ENCODE measurements around the gene ANXA11. TPM values are rescaled to one million over a fixed set of nuclear protein-coding genes. Genes with fewer than 3 reads are reported as not detected.

ANXA11 gene
- total RNA-seq, 2 experiments from 2014 or later, result 142 TPM

DNA sequence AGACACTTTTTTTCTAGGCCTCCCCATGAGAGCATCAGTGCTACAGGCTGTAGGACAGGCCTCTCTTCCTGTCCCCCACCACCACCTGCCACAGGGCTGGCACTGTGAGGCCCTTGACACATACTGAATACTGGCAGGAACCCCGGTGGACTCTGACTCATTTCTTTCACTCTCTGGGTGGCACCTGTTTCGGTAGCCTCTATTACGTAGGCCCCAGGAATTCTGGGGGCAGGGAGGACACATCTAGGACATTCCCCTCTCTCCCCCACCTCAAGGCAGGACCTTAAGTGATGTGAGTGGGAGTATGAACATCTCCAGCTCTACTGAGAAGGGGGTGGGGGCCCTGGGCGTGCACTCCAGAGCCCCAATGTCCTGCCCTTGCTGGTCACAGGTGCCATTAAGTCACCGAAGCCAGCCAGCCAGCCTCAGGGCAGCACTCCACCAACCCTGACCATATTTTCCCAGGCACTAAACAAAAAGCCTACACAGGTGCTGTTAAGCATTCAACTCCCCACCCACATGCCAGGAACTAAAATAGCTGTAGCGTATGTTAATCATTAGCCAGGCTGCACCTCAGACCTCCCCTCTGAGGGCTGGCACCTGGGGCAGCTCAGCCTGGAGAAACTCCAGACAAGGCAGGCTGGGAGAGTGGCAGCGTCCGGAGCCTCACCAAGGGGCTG, 8.9 kb downstream of the ANXA11 start:
- CTCF ChIA-PET, result interaction anchor here (1.0 to 3.1 kb wide), 4 partner anchors 9 to 52 kb away, joined by 3 to 8 read pairs (median 4); partner anchors contain the start of gene ANXA11
- peak; percentile 92 for DNase-seq
- H3K4me1 Mint-ChIP-seq (ENCODE audit: low read depth), result peaks cover 75% of the 10 kb centered on the region
- H3K4me3 Mint-ChIP-seq, result peak overlapping the region; percentile 20
- no peaks in the 10 kb centered on the region for H3K27me3 Mint-ChIP-seq (ENCODE audit: low read depth)
- intact Hi-C loops (cut with micrococcal nuclease), result loop anchor here (1.0 kb wide), 2 partner anchors 9 kb away; partner anchors contain the start of gene ANXA11
- peaks cover 6% of the 10 kb centered on the region for H3K9me3 Mint-ChIP-seq
- H3K27ac Mint-ChIP-seq, result peak overlapping the region; percentile 94
- peaks cover 29% of the 10 kb centered on the region for H3K36me3 Mint-ChIP-seq (ENCODE audit: low read depth)

DNA sequence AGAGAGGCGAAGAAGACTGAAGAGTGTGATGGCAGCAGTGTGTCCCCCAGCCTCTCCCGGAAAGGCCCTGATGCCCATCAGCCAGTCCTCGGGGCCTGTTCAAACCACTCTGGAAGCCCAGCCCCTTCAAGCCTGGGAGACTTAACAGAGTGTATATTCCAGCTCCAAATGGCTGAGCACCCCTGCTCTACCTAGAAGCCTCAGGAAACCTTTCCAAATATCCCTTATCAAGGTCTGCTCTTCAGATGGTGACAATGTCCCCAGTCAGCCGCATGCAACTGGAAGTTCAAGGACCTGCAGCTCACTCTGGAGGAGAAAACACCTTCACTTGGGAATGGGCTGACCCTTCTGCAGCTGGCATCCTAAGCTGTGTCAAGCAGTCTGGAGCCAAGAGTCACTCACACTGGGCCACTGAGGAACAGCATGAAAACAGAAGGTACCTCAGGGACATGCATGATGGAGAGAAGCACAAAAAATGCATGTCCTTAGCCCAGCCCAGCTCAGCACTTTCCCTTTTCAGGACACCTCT, 10.2 kb downstream of the ANXA11 start:
- intact Hi-C loops (cut with micrococcal nuclease), result no loop called here
- Mint-ChIP-seq H3K9me3 (peaks cover 6% of the 10 kb centered on the region), H3K27ac (peak overlapping the region; percentile 94), H3K27me3 (ENCODE audit: low read depth) (no peaks in the 10 kb centered on the region), H3K36me3 (ENCODE audit: low read depth) (peaks cover 24% of the 10 kb centered on the region), H3K4me3 (no peak overlapping the region), H3K4me1 (ENCODE audit: low read depth) (peaks cover 65% of the 10 kb centered on the region)
- CTCF ChIA-PET, result interaction anchor here (0.9 to 3.1 kb wide), 3 partner anchors 9 to 51 kb away, joined by 4 to 8 read pairs (median 5); no protein-coding TSS in a partner anchor
- DNase-seq, result no peak

DNA sequence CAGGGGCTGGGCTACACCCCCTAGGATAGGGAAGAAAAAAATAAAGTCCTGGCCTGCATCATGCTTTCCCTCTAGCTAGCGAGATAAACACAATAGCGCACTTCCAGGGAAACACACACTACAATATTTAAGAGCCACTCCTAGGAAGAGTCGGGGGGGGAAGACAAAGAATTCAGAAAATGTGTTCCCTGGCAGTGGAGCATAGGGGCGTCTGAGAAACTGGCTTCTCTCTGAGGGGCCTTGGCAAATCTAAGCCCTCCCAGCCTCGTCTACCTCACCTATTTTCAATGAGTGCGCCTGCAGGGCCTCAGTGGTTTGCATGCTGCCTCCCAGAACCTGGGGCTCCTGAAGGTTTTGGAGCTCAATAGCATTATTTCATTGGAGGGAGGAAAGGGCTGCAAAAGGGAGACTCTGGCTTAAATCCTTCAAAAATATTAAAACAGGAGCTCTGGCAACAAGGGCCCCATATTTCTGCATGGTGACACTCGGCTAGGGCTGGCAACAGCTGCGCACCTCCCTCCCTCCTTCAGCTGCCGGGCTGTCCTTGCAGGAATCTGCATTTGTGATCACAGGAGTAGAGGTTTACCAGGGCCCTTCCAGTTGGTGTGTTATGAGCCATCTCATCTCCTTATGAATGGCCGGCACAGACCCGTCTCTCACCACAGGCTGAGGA, 10.8 kb downstream of the ANXA11 start:
- H3K36me3 Mint-ChIP-seq (ENCODE audit: low read depth), result peaks cover 24% of the 10 kb centered on the region
- H3K9me3 Mint-ChIP-seq, result peaks cover 6% of the 10 kb centered on the region
- no peaks in the 10 kb centered on the region for H3K27me3 Mint-ChIP-seq (ENCODE audit: low read depth)
- peaks cover 67% of the 10 kb centered on the region for H3K4me1 Mint-ChIP-seq (ENCODE audit: low read depth)
- CTCF ChIA-PET, result interaction anchor here (0.9 to 3.1 kb wide), 4 partner anchors 9 to 50 kb away, joined by 4 to 8 read pairs (median 5); no protein-coding TSS in a partner anchor
- no peak overlapping the region for H3K4me3 Mint-ChIP-seq
- peak overlapping the region; percentile 69 for H3K27ac Mint-ChIP-seq
- intact Hi-C loops (cut with micrococcal nuclease), result no loop called here
- DNase-seq, result no peak

DNA sequence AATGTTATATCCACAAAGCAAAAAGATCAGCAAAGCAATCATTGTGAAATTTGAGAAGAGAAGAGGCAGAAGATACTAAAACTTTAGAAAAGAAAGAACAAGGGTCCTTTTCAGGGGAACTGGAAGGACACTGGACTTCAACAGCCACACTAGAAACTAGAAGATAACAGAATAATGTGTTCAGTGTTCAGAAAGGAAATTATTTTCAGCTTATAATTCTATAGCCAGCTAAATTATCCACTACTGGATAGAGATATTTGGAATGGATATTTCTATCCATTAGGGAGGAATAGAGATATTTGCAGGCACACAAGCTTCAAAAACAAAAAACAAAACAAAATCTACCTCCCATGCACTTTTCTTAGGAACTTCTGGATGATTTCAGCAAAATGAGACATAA, 12.8 kb downstream of the ANXA11 start:
- no peaks in the 10 kb centered on the region for H3K27me3 Mint-ChIP-seq (ENCODE audit: low read depth)
- H3K4me3 Mint-ChIP-seq, result no peak overlapping the region
- DNase-seq, result no peak
- peaks cover 6% of the 10 kb centered on the region for H3K9me3 Mint-ChIP-seq
- CTCF ChIA-PET, result interaction anchor here (1.0 kb wide), 1 partner anchor 11 kb away, joined by 5 read pairs; no protein-coding TSS in a partner anchor
- peaks cover 24% of the 10 kb centered on the region for H3K36me3 Mint-ChIP-seq (ENCODE audit: low read depth)
- no peak overlapping the region for H3K27ac Mint-ChIP-seq
- intact Hi-C loops (cut with micrococcal nuclease), result no loop called here
- H3K4me1 Mint-ChIP-seq (ENCODE audit: low read depth), result peaks cover 72% of the 10 kb centered on the region

DNA sequence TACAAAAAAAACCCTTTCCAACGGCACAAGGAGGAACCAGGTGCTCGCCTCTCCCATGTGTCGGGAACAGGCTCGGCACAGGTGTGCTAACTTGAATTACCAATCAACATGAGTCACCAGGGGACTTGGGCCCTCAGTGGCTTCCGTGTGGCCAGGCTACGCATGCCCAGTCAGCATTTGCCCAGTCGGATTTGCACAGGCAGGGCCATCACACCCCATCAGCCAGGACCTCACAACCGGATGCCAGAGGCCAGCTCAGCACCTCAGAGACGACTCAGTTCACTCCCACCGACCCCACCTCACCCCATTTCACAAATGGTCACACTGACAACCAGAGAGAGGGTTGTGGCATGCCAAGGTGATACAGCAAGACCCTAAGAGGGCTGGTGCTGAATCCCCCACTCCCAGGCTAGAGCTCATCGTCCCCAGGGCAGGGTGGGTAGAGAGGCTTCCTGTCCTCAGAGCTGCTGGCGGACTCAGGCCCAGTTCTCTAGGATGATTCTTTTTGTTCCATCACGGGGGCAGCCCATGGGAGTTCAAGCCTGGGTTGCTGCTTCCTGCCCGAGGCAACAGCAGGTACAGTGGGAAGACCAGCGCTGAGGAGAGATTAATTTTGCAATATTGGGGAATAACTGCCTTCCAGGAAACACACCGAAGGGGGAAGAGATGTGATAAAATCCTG, 13.6 kb downstream of the ANXA11 start:
- Mint-ChIP-seq H3K9me3 (peaks cover 6% of the 10 kb centered on the region), H3K27me3 (ENCODE audit: low read depth) (no peaks in the 10 kb centered on the region), H3K36me3 (ENCODE audit: low read depth) (peaks cover 24% of the 10 kb centered on the region), H3K4me1 (ENCODE audit: low read depth) (peaks cover 72% of the 10 kb centered on the region), H3K27ac (peak overlapping the region; percentile 76), H3K4me3 (no peak overlapping the region)
- CTCF ChIA-PET, result interaction anchor here (0.6 to 1.0 kb wide), 3 partner anchors 12 to 53 kb away, joined by 3 to 5 read pairs (median 4); no protein-coding TSS in a partner anchor
- intact Hi-C loops (cut with micrococcal nuclease), result no loop called here
- DNase-seq, result no peak

DNA sequence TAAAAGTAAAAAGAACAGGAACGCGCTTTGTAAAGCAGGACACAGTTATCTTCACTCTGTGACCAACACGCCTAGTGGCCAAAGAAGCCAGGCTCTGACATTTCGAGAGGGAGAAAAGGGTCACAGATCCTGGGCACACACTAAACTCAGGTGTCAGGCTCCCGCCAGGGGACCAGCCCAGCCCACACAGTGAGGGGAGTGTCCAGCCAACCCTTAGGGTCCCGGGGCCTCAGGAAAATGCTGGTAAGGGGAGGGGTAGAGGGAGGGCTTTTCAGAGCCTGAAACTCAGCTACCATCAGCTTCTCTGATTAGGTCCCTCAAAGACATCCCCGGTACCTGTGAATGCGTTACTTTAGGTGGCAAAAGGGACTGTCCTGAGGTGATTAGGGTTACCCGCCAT, 16.6 kb downstream of the ANXA11 start:
- Mint-ChIP-seq H3K27me3 (ENCODE audit: low read depth) (no peaks in the 10 kb centered on the region), H3K36me3 (ENCODE audit: low read depth) (peaks cover 12% of the 10 kb centered on the region), H3K4me3 (peak overlapping the region; percentile 33), H3K4me1 (ENCODE audit: low read depth) (peaks cover 77% of the 10 kb centered on the region), H3K9me3 (peaks cover 6% of the 10 kb centered on the region), H3K27ac (peak overlapping the region; percentile 84)
- intact Hi-C loops (cut with micrococcal nuclease), result no loop called here
- CTCF ChIA-PET, result interaction anchor here (1.1 to 2.3 kb wide), 5 partner anchors 12 to 45 kb away, joined by 3 to 16 read pairs (median 5); no protein-coding TSS in a partner anchor
- no peak for DNase-seq

DNA sequence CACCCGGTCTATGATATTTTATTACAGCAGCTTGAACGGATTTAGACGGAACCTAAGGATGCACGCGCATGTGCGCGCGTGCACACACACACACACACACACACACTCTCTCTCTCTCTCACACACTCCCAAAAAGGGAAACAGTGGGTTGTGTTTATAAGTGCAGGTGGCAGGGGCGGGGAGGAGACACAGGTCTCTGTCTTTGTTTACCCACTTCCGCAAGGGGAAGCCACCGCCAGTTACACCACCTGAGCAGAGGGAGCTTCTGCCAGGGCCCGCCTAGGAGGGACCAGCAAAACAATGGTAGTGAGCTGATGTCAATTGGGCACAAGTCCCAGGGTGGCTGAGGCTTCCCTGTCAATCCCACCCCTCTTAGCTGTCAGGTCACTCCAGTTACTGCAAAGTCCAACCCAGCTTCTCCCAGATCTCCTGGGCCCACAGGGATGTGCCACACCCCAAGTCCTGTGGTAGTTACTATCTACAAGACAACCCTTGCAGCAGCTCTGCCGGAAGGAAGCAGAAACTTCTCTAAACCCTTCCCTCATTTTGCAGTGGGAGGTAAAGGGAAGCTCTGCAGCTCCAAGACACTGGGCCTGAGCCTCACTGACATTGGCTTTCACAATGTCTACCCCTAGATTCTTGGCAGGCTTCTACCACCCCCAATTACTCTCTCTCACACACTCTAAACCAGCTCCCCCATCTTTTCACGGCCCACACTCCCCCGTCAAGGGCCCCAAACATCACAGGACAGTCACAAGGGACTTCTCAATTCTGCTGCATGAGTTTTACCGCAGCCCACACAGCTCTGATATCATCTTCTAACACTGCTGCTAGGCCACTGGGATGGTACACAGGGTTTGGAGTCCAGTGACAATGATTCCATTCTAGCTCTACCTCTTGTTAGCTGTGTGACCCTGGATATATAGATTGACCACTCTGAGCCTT, 17.6 kb downstream of the ANXA11 start:
- Mint-ChIP-seq H3K36me3 (ENCODE audit: low read depth) (peaks cover 10% of the 10 kb centered on the region), H3K4me1 (ENCODE audit: low read depth) (peaks cover 81% of the 10 kb centered on the region), H3K27me3 (ENCODE audit: low read depth) (no peaks in the 10 kb centered on the region), H3K9me3 (peaks cover 3% of the 10 kb centered on the region), H3K27ac (peak overlapping the region; percentile 89), H3K4me3 (peak overlapping the region; percentile 53)
- CTCF ChIA-PET, result interaction anchor here (0.7 to 2.3 kb wide), 9 partner anchors 11 to 113 kb away, joined by 3 to 16 read pairs (median 3); no protein-coding TSS in a partner anchor
- DNase-seq, result peak; percentile 83
- intact Hi-C loops (cut with micrococcal nuclease), result loop anchor here (1.0 kb wide), 3 partner anchors 9 to 108 kb away; no protein-coding TSS in a partner anchor

DNA sequence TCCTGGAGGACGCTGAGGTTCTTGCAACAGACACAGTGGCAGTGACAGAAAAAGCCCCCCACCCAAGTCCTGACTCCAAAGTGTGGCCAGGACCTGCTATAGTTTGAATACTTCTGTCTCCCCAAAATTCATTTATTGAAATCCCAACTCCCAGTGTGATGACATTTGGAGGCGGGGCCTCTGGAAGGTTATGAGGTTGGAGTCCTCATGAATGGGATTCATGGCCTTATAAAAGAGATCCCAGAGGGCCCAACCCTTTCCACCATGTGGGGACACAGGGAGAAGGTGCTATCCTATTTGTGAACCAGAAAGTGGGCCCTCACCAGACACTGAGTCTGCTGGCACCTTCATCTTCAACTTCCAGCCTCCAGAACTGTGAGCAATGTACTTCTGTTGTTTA, 18.3 kb downstream of the ANXA11 start:
- H3K27me3 Mint-ChIP-seq (ENCODE audit: low read depth), result no peaks in the 10 kb centered on the region
- H3K9me3 Mint-ChIP-seq, result no peaks in the 10 kb centered on the region
- H3K4me1 Mint-ChIP-seq (ENCODE audit: low read depth), result peaks cover 80% of the 10 kb centered on the region
- peak overlapping the region; percentile 53 for H3K4me3 Mint-ChIP-seq
- peaks cover 6% of the 10 kb centered on the region for H3K36me3 Mint-ChIP-seq (ENCODE audit: low read depth)
- H3K27ac Mint-ChIP-seq, result peak overlapping the region; percentile 89
- no peak for DNase-seq
- CTCF ChIA-PET, result interaction anchor here (0.8 to 2.3 kb wide), 7 partner anchors 10 to 49 kb away, joined by 3 to 16 read pairs (median 3); no protein-coding TSS in a partner anchor
- intact Hi-C loops (cut with micrococcal nuclease), result loop anchor here (1.0 kb wide), 3 partner anchors 9 to 108 kb away; no protein-coding TSS in a partner anchor

DNA sequence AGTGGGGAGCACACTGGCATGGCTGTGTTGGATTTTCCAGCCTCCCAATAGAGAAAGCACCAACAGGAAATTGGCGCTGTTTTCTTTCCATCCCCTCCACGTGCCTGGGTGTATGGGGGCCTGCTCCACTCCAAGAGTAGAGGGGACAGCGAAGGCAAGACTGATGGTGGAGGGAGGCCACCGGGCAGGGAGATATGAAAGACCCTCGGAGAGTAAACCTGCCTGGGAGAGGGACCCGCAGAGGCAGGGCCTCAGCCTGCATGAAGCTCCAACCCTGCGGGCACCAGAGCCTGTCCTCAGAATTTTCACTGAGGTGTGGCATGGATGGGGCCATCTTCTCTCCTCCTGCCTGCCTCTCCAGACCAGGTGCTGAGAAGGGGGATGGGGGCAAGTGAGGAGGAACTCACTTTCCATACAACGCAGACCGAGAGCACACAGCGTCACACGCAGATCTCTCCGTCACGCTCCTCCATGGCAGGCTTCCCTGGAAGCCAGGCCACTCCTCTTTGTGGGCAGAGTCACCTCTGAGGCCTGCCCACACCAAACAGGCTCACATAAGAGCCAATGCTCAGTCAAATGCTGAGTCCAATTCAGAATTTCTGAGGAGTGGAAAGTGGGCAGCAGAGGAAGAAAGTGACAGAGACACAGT, 18.8 kb downstream of the ANXA11 start:
- intact Hi-C loops (cut with micrococcal nuclease), result loop anchor here (1.0 kb wide), 3 partner anchors 10 to 107 kb away; no protein-coding TSS in a partner anchor
- Mint-ChIP-seq H3K36me3 (ENCODE audit: low read depth) (peaks cover 2% of the 10 kb centered on the region), H3K4me1 (ENCODE audit: low read depth) (peaks cover 80% of the 10 kb centered on the region), H3K4me3 (peak overlapping the region; percentile 53), H3K27me3 (ENCODE audit: low read depth) (no peaks in the 10 kb centered on the region), H3K27ac (peak overlapping the region; percentile 89), H3K9me3 (no peaks in the 10 kb centered on the region)
- CTCF ChIA-PET, result interaction anchor here (2.2 kb wide), 1 partner anchor 43 kb away, joined by 9 read pairs; no protein-coding TSS in a partner anchor
- DNase-seq, result peak; percentile 74

DNA sequence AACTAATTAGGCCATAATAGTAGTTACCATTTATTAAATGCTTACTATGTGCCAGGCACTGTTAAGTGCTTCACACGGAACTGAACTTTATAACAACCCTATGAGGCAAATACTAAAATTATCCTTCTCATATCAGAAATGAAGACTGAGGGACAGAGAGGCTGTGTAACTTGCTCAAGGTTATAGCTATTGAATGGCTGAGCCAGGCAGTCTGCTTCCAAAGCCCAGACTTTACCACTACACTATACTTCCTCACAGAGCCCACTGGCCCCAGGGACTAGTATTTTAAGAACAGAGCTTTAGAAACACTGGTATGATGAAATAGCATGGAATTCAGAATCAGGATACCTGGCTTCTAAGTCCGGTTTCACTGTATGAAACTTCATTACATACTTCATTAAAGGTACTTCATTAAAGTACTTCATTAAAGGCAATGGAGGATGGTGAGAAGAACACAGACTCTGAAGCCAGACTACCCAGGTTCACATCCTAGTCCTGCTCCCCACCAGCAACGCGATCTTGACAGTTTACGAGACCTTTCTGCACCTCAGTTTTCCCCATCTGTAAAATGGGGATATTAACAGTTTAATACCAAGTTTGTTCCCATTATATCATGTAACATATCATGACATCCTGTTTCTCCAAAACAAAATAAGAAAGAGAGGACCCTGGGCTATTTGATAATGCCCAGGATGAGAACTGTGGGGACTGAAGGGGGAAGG, 19.6 kb downstream of the ANXA11 start:
- no peak overlapping the region for H3K4me3 Mint-ChIP-seq
- H3K27ac Mint-ChIP-seq, result peak overlapping the region; percentile 89
- CTCF ChIA-PET, result interaction anchor here (1.6 to 2.2 kb wide), 4 partner anchors 9 to 42 kb away, joined by 3 to 10 read pairs (median 7); no protein-coding TSS in a partner anchor
- no peaks in the 10 kb centered on the region for H3K27me3 Mint-ChIP-seq (ENCODE audit: low read depth)
- peaks cover under 1% of the 10 kb centered on the region for H3K36me3 Mint-ChIP-seq (ENCODE audit: low read depth)
- peaks cover 80% of the 10 kb centered on the region for H3K4me1 Mint-ChIP-seq (ENCODE audit: low read depth)
- no peak for DNase-seq
- no peaks in the 10 kb centered on the region for H3K9me3 Mint-ChIP-seq
- intact Hi-C loops (cut with micrococcal nuclease), result no loop called here

All from activated naive CD4-positive, alpha-beta T cell treated with anti-CD3 and anti-CD28 coated beads for 36 hours (primary cell).